NCI-H2081 treated with DMSO at 0.1 percent for 48 hours (cell line): Measurements from ENCODE around the gene BET1.

Source experiments
- DNase-seq: peaks from one replicate; lab custom pipeline; 2025; lab: John Stamatoyannopoulos, UW

The BET1 gene

DNA sequence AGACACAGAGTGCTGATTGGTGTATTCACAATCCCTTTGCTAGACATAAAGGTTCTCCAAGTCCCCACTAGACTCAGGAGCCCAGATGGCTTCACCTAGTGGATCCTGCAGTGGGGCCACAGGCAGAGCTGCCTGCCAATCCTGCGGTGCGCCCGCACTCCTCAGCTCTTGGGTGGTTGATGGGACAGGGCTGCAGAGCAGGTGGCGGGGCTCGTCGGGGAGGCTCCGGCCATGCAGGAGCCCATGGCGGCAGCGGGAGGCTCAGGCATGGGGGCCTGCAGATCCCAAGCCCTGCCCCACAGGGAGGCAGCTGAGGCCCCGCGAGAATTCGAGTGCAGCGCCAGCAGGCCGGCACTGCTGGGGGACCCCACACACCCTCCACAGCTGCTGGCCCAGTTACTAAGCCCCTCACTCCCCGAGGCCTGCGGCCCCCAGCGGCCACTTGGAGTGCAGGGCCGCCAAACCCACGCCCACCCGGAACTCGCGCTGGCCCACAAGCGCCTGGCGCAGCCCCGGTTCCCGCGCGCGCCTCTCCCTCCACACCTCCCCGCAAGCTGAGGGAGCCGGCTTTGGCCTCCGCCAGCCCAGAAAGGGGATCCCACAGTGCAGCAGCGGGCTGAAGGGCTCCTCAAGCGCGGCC is 7.7 kb upstream of the BET1 start:
- no peak for DNase-seq

- no peak for DNase-seq
Observed at GRCh38 chr7:94008537-94008936, 4.4 kb upstream of the BET1 start.

GRCh38 chr7:94005753-94006152 is 1.6 kb upstream of the BET1 start:
- DNase-seq, result no peak

DNA sequence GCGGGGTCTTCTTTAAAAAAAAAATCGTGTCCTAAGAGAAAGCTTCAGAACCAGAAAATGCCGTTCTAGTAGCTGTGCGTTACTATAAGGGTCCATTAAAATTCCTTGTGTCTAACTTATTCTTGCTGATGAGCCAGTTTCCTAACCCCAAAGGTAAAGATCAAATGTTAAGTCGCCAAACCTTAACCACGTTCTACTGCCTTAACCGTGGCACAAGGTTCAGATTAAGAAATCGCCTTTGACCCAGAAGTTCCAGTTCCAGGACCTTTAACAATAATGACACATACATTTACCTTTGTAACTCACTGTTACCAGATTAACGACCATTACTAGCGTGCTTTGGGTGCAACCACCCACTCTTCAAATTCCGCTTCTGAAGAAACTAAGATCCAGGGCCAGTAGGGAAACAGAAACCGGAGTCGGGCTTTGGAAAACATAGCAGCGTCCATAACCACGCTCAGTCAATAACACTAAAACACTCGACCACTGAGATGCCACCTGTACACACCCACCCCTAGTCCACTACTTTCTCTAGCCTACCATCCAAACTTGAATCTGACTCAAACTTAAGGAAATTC is 620 bp downstream of the BET1 start:
- no peak for DNase-seq

GRCh38 chr7:94001396-94001795 is 2.8 kb downstream of the BET1 start:
- DNase-seq, result no peak

- DNase-seq, result no peak
Observed at GRCh38 chr7:93997868-93998267, 6.3 kb downstream of the BET1 start.

DNA sequence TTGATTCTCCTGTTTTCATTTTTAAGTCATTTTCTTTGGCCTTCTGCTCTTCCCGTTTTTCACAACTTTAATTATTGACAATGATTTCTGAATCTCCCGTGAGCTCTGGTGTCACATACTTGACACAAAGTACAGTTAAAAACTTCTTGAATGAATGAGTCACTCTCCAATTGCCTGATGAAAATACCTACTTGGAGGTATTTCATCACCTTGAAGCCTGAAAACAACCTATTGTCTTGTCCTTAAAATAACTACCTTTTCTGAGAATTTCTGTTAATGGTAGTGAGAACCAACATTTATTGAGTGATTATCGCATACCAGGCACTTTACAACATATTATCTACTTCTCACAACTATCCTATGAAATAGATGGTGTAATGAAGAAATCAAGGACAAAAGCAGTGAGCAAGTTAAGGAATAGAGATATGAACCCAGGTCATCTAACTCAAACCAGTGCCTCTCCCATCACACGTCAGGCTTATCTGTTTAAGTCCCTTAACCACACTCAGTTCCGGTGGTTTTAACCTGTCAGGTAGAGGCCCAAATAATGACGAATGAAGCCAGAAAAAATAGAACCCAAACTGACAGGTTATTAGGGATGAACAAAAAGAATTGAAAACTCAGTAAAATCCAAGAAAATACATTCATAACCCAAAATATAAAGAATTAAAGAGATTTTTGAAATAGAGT is 11.6 kb downstream of the BET1 start:
- no peak for DNase-seq

- no peak for DNase-seq
Observed at GRCh38 chr7:93987297-93987696, 16.9 kb downstream of the BET1 start.

GRCh38 chr7:93985101-93985500 is 19.1 kb downstream of the BET1 start:
- no peak for DNase-seq

GRCh38 chr7:93984024-93984423 is 20.1 kb downstream of the BET1 start:
- no peak for DNase-seq

GRCh38 chr7:93981480-93981874 is 22.7 kb downstream of the BET1 start:
- DNase-seq, result no peak

DNA sequence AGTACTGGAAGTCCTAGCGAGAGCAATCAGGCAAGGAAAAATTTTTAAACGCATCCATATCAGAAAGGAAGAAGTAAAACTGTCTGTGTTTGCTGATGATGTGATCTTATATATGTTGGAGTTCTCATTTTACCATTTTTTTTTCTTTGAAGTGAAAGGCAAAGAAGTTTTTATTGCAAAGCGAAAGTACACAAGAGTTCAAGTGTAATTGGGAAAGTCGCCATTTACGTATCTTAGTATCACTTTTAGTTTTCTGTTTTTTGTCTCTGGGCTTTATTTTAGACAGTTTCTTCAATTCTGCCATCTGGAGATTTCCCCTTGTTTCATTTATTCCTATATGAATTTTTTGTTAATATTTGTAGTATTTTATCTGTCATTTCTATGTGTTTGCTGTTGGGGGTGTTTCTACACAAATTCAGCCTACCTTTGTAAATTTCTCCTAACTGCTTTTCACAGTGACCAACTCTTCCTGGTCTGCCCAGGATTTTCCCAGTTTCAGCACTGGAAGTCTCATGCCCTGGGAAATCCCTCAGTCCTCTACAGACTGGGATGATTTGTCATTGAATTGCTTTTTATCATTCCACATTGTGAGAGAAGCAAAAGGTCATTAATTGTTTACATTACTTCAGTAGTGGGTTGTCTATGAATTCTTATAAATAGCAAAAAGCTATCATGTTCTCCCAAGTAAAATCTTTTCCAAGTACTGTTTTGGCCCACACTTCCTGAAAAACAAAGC is 23.2 kb downstream of the BET1 start:
- DNase-seq, result no peak

- DNase-seq, result no peak
Observed at GRCh38 chr7:93977211-93977950, 26.8 kb downstream of the BET1 start.

- DNase-seq, result no peak
Observed at GRCh38 chr7:93973134-93973533, 31.0 kb downstream of the BET1 start.

GRCh38 chr7:93972029-93972725 is 32.0 kb downstream of the BET1 start:
- DNase-seq, result no peak

DNA sequence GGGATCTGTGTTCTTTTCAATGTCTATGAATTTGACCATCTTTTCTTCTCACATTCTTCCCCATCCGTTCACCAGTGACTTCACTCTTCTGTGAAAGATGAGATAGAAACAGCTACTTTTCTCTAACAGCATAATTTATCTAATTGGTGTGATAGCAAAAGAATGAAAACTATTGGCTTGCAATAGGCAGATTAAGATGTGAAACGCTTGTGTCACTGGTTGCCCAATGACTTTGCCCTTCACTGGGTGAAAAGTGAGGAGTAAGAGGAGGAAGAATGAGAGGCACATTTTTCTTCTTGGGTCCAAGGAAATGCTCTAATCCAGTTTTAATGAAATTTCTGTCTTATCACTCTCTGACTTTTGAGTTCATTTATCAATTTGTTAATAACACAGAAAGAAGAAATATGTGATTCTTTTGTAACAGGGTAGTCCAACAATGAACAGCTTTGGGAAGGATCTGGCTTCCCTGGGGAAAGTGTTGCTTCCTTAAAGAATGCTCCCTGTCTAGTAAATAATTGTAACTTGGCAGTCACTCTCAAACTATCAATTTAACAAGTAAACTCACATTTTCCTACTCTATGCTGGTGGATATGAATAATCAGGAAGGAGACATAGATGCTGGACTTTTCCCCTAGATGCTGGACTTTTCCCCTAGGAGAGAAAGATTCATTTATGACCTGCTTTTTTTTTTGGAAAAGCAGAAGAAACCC is 35.1 kb downstream of the BET1 start:
- no peak for DNase-seq

- no peak for DNase-seq
Observed at GRCh38 chr7:93964813-93965212, 39.3 kb downstream of the BET1 start.

- DNase-seq, result no peak
Observed at GRCh38 chr7:93964262-93964661, 39.9 kb downstream of the BET1 start.

- DNase-seq, result no peak
Observed at GRCh38 chr7:93960986-93961385, 43.2 kb downstream of the BET1 start.

DNA sequence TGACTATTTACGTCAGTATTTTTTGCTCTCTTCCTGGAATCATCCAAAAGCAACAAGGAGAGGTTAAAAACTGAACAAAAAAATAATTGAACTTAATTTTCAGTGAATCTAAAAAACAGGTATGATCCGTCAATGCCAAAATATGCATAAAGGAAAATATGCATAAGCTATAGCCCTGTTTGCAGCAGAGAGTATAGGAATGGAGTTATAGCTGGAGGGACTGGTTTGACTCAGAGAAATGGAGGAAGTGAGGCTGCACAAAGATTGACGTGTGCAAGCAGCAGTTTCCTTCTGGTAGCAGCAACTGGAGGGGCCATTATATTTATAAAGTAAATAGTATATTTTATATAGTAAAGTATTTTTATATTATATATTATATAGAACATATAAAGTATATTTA is 45.5 kb downstream of the BET1 start:
- no peak for DNase-seq

DNA sequence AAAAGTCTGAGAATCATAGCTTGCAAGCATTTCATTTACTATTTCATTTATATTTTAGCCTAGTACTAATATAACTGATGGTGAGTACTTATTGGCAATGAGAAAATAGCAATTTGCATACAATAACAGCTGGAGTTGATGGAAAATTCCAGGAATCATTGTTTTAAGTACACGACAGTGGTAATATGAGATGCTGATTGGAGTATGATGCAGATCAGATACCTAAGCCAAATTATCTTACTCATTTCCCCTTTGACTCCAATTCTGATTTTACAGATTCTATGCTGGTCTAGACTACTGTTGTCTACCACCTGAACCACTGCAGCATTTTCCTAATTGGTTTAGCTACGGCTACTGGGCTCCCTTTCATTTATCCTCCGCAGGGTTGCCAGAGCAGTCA is 45.9 kb downstream of the BET1 start:
- no peak for DNase-seq
